Stimulated activated CD8-positive, alpha-beta memory T cell treated with anti-CD3 and anti-CD28 coated beads, Interleukin-12 subunit alpha, Interleukin-12 subunit beta, amount 100 ng/mL, for 24 hours (primary cell): Measurements from ENCODE around the gene TMEM135.

Experiments
- DNase-seq: peaks from one replicate; pipeline ENCODE4 v3.0.0-alpha.2; 2020; ENCODE audit errors: extremely low read depth

The TMEM135 gene

GRCh38 chr11:87353771-87354345, 316.1 kb downstream of the TMEM135 start:
- DNase-seq, result no peak

GRCh38 chr11:87355596-87355995, 317.9 kb downstream of the TMEM135 start:
- DNase-seq, result no peak

- no peak for DNase-seq
Measured at GRCh38 chr11:87356428-87356827, 318.7 kb downstream of the TMEM135 start.

GRCh38 chr11:87358461-87358860, 320.7 kb downstream of the TMEM135 start:
- no peak for DNase-seq

- DNase-seq, result no peak
Measured at GRCh38 chr11:87359401-87359800, 321.7 kb downstream of the TMEM135 start.

GRCh38 chr11:87361891-87362290, 324.2 kb downstream of the TMEM135 start:
- no peak for DNase-seq

GRCh38 chr11:87366346-87366745, 328.6 kb downstream of the TMEM135 start:
- DNase-seq, result no peak

- no peak for DNase-seq
Measured at GRCh38 chr11:87366763-87367405, 329.1 kb downstream of the TMEM135 start.

- DNase-seq, result no peak
Measured at GRCh38 chr11:87368151-87368550, 330.4 kb downstream of the TMEM135 start.

GRCh38 chr11:87368858-87369480, 331.2 kb downstream of the TMEM135 start:
- no peak for DNase-seq

GRCh38 chr11:87369888-87370287, 332.2 kb downstream of the TMEM135 start:
- no peak for DNase-seq

- DNase-seq, result no peak
Measured at GRCh38 chr11:87372065-87372464, 334.3 kb downstream of the TMEM135 start.
